SH-SY5Y (cell line): ENCODE results near the gene ARSB.

Experiments used
- GATA2 ChIP-seq: IDR thresholded peaks from 2 replicates; pipeline ENCODE4 v1.6.1; 2011; ENCODE audit warnings: mild to moderate bottlenecking, low read depth, low read length
- GATA3 ChIP-seq: IDR thresholded peaks from 2 replicates; pipeline ENCODE4 v1.6.1; 2011; ENCODE audit warnings: low read depth, mild to moderate bottlenecking, low read length, moderate library complexity

DNA sequence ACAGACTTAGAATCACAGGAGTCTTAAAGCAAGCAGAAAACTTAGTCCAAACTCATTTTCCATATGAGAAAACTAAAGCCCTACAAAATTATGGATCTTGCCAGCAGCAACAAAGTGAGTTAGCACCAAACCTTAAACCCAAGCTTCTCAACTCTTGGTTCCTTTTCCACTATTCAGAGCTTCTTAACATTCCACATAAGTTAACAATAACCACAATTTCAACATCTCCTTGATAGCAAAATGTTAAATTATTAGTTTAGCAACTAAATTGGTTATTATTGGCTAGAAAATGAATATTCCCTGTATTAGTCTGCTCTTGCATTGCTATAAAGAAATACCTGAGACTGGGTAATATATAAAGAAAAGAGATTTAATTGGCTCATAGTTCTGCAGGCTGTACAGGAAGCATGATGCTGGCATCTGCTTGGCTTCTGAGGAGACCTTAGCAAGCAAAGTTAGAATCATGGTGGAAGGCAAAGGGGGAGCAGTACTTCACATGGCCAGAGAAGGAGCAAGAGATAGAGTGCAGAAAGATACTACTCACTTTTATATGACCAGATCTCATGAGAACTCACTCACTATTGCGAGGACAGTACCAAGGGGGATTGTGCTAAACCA is 26.2 kb upstream of the ARSB start:
- TF ChIP-seq GATA2 (no peak), GATA3 (no peak)
